DMS 273 (cell line): ENCODE data around the gene B3GNT3.

Experiments used
- DNase-seq: peaks from one replicate; lab custom pipeline; 2025; ENCODE audit not compliant: unreplicated experiment; lab: John Stamatoyannopoulos, UW

Gene B3GNT3

GRCh38 chr19:17831419-17831888, 36.5 kb downstream of the B3GNT3 start:
- no peak for DNase-seq

DNA sequence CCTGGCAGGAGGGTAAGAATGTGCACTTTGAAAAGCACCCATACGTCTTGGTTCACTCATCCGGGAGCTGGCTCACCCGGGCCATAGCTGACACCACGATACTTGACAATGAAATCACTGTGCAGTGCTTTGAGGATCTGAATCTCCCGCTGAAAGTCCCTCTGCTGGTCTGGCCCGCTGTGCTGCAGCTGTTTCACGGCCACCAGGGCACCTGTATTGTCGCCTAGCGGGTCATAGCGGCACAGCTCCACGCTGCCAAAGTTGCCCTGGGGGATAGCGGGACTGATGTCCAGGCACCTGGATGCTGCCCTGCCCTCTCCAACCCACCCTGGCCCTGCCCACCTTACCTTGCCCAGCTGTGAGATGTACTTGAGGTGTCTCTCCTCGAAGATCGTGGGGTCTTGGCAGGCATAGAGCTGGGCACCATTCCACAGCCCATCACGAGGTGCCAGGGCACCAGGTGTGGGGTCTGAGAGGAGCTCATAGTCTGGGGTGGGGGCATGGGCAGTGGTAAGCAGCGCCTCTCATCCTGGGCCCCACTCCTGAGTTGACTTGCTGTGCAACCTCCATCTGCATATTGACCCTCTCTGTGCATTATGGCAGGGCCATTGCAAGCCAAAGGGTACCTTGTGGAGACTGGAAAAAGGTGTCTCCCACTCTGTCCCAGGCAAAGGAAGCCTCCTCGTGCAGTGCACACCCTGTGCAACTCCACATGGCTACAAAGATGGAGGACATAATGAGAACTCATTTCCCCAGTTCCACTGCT, 37.7 kb downstream of the B3GNT3 start:
- no peak for DNase-seq

DNA sequence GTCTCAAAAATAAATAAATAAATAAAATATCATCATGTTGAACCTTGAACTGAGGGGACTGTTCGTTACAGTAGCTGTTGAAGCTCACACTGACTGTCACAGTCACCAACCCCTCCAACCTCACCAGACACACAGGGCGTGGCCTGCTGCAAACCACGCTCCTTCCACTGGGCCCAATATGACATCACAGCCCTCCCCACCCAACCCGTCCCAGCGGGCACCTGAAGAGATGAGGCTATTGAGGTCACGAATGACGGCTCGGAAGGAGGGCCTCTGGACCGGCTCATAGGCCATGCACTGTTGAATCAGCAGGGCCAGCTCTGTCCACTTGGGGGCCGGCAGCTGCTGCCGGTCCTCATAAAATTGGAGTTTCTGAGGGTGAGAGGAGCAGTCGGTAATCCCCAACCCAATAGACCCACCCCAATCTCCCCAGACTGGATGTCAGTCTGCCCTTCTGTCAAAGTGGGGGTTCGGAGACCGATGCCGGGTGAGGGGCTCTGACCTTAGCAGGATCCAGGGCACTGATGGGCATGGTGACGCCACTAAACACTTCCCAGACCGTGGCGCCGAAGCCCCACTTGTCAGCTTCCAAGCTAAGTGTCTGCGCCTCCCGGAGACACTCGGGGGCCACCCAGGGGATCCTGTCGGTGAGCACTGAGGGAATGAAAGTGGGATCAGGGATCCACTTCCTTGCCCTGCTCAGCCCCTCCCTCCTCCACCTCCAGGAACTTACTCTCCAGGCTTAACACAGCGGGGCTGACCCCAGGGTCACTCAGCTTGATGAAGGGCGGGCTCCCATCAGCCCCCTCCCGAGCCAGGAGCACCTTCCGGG, 39.6 kb downstream of the B3GNT3 start:
- DNase-seq: no peak

DNA sequence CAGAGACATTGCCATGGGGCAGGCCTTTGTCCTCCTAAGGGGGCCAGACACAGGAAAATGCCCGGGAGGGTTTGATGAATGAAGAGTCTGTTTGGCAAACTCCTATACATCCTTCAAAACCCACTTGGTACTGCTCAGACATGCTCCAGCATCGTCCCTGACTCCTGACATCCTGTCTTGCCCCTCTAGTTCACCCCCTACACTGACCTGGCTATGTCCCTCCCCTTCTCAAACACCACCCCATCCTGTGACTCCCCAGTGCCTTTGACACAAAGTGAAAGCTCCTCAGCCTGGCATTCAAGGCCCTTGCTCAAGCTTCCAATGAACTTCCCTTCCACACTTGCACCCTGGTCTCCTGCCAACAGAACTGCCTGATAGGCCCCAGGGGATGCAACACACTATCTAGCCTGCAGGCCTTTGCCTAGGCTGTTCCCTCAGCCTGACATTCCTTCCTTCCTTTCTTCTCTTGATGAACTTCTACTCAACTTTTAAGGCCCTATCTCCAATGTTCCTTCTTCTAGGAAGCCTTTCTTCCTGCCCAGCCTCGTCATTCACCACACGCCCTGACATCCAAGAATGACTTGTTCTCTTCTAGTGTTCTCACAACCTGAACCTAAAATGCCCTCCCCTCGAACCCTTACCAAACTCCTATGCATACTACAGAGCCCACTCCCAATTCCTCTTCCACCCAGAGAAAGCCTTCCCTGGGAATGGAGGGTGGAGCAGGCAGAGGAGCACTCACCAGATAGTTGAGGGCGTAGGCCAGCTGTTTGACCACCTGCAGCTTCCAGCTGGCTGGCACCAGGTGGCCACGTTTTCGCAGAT, 40.5 kb downstream of the B3GNT3 start:
- DNase-seq: no peak

DNA sequence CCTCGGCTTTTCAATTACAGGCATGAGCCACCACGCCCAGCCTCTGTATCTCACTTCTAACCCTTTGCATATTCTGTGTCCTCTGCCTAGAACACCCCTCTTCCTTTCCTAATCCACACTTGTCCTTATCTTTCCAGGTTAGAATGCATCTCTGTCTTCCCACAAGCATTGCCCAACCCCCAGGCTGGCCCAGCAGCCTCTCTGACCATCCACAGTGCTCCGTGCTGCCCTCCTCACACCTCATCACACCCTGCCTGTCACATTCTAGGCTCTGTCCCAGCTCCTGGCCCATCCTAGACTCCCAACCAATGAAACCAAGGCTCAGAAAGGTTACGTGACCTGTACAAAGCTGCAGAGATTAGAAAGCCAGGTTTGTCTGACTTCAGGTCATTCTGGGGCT, 41.6 kb downstream of the B3GNT3 start:
- no peak for DNase-seq

DNA sequence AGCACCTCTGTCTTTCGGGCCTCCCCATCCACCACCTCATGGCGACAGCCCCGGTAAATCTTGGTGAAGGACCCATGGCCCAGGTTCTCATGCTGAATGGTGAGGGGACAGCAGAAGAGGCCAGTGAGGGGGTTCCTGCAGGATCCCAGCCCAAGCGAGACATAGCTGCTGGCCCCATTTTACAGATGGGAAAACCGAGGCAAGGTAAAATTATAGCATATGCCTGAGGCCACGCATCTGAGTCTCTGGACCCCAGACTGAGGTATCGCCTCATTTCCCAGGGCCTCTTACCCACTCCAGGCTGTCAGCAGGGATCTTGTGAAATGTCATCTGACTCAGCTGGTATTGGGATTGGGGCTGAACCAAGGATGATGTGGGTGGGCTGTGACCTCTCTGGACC, 43.0 kb downstream of the B3GNT3 start:
- DNase-seq: no peak

DNA sequence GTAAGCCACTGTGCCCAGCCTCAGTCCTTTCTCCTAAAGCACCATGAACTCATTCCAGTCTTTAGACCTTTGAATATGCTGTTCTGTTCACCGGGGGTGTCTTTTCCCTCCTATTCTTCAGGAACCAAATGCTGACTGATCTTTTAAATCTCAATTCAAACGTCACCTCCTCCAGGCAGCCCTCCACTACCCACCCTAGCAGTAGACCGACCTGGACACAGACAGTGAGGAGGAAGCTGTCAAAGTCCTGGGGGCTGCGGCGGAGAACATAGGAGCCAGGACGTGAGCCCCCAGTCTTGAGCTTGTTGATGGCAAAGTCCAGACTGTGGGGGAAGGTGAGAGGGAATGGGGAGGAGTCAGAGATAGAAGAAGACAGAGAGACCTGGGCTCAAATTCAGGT, 45.1 kb downstream of the B3GNT3 start:
- no peak for DNase-seq

GRCh38 chr19:17841371-17841809, 46.5 kb downstream of the B3GNT3 start:
- no peak for DNase-seq

- DNase-seq: peak; percentile 97
Measured at GRCh38 chr19:17841810-17842662, 47.1 kb downstream of the B3GNT3 start.

DNA sequence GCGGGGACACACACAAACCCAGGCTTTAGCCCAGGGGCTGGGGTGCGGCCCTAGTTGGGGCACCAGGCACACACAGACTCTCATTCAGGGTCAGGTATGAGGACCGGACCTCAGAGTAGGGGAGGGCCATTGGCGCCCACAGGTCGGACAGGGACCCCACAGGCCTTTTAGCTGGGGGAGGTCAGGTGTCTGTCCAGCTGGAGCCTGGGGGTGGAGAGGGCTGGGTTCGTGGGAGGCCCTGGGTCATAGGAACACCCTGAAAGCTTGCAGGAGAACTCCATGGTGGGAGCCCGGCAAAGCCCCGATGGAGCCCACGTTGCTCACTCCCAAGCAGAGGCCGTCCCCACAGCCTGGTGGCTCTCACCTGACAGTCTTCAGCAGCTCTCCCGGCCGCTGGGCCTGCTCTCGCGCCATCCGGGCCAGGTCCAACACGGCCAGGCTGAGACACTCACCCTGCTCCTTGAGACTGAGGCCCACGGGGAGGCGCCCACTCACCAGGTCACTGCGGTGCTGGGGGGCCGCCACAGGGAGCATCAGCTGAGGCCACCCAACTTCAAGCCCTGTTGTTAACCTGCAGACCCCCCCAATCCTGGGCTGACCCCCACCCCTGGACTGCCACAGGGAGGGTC, 47.8 kb downstream of the B3GNT3 start:
- DNase-seq: no peak

GRCh38 chr19:17843292-17843827, 48.4 kb downstream of the B3GNT3 start:
- no peak for DNase-seq

DNA sequence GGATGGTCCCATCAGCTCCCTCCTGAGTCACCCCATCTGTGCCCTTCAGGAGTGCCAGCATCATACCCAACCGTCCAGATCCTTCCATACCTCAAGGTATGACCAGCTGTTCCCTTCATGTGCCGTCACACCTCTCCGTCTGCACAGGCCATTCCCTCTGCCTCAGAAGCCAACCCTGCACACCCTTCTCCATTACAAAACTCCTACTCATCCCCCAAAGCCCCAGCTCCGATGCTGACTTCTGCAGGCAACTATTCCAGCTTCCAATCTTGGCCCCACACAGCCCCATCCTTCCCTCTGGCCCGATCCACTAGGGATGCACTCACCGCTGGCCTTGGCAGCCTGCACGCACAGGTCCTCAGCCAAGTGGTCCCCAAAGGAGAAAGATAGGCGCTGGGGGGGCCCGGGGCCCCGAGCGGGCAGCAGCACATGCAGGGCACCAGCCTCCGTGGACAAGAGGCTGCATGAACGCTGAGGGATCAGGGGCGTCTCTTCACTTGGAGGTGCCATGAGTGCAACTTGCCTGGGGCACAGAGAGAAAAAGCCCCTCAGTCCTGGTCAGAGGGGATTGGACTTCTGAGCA, 49.1 kb downstream of the B3GNT3 start:
- DNase-seq: no peak

- no peak for DNase-seq
Measured at GRCh38 chr19:17846146-17846545, 51.2 kb downstream of the B3GNT3 start.

DNA sequence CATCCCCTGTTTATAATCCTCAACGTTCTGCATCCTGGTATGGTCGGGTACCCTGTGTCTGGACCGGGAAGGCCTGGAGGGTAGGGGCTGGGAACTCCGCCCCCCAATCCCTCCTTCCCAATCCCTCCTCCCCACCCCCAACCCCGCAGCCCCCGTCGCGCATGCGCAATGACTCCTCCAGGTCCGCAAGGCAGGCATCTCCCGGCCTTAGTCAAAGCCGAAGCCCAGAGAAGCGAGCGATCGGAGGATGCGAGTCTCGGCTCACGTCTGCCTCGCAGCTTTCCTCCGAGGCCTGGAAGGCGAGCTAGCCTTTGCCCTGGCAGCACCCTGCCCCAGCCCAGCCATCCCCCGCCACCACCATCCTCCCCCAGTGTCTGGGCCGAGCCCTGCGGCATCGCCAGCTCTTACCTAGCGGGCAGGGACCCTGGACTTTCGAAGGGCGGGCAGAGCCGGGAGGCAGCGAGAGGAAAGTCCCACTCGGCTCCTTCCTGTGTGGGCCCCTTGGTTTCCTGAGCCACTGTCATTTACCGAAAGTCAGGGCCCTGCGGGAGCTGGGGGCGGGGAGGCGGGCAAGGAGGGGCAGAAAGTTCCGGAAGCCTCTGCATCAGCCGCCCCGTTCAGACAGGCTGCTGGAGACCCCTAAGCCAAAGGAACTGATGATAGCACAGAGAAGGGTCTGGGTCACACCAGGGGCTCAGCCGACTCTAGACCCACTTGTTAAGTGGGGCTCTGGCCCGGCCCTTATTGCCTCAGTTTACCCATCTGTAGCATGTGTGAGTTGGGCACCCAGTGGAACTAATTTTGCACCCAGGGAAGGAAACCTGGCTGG, 52.8 kb downstream of the B3GNT3 start, which contains the start of gene JAK3:
Gene JAK3 (minus strand): TSS at position 445 of the 829 bp plus-strand sequence. CDS start 3,565 bp downstream, outside the sequence.
- DNase-seq: no peak

- DNase-seq: no peak
Measured at GRCh38 chr19:17848595-17849292, 53.8 kb downstream of the B3GNT3 start.

DNA sequence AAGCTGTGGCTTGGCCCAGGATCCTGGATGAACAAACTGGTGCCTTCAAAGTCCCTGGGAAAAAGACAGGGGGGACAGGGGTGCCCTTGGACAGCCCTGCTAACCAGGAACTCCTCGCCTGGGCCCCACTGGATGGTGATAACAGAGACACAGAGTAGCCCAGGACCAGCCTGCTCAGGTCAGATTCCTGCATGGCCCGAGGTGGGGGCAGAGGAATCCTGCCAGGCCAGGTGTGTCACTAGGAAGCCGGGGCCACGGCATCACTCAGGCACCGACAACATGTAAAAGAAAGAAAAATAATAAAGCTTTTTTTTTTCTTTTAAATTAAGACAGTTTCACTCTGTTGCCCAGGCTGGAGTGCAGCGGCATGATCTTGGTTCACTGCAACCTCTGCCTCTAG, 59.1 kb downstream of the B3GNT3 start:
- DNase-seq: no peak

DNA sequence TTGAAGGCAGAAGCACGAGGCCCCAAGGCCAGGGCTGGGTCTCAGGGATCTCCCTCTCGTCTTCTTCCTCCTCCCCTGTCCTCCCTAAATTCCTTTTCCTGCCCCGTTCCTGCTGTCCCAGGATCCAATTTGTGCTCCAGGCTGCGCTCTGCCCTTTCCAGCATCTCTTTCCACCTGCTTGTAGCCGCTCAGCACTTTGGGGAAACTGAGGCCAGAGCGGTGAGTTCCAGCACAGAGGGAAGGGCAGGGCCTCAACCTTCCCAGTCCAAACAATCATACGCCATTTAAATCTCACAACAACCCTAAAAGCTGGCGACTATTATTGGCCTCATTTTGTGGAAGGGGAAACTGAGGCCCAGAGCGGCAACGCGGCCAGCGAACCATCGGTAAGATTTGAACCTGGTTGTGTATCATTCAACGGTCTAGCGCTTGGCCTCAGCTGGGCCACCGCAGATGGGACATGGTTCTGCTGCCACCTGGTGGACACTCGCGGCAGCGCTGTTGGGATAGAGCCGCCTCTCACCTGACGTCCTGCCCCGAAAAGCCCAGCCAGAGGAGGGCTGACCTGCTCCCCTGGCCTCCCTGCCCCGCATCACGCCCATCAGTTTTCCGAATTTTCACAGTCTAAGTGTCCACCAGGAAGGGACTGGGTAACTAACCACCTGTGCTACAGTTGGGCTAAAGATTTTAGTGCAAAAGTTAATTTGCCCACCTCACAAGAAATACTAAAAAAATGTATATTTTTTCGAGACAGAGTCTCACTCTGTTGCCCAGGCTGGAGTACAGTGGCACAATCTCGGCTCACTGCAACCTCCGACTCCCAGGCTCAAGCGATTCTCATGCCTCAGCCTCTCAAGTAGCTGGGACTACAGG, 60.6 kb downstream of the B3GNT3 start:
- DNase-seq: peak; percentile 91
